Measurements from ENCODE around the gene CYP19A1. TPM values are rescaled to one million over a fixed set of nuclear protein-coding genes. Genes with fewer than 3 reads are reported as not detected.

Gene CYP19A1
- total and polyA plus RNA-seq, 2 of the 8 experiments (the other 6 are each of a cell fraction or from before 2014, with no cell fraction given): not detected

GRCh38 chr15:51243774-51244173 is 94.6 kb downstream of the CYP19A1 start:
- no peak overlapping the region for H3K18ac ChIP-seq (ENCODE audit: extremely low read depth, low read length)
- ChIA-PET POLR2A (ENCODE audit: partially characterized antibody) (no interaction called here), CTCF (ENCODE audit: partially characterized antibody) (interaction anchor here (0.8 to 0.9 kb wide), 2 partner anchors 14 to 19 kb away, joined by 3 read pairs; no protein-coding TSS in a partner anchor)
- no peak overlapping the region for H2BK12ac ChIP-seq (ENCODE audit: low read depth, low read length)
- no peak overlapping the region for H3K4me2 ChIP-seq (ENCODE audit: insufficient read depth in 1 of 2, low read depth in 2 of 2, low read length in 2 of 2)
- no peak overlapping the region for H2AK5ac ChIP-seq (ENCODE audit: low read depth, low read length)
- no peak overlapping the region for H3K4me3 ChIP-seq (ENCODE audit: extremely low read depth in 1 of 4, insufficient read depth in 2 of 4, low read depth in 3 of 4, low read length in 4 of 4)
- no peaks in the 10 kb centered on the region for H3K23me2 ChIP-seq (ENCODE audit: low read depth, low read length)
- H3K56ac ChIP-seq (replicated peaks; ENCODE audit: insufficient read length, low read depth, low read length): no peak overlapping the region
- H3K9ac ChIP-seq (replicated peaks in 1 of 4; ENCODE audit: extremely low read depth in 1 of 4, low read depth in 3 of 4, low read length in 3 of 4): no peak overlapping the region
- no peak overlapping the region for H2AFZ ChIP-seq (ENCODE audit: low read length)
- H2BK5ac ChIP-seq (ENCODE audit: low read depth, low read length): no peak overlapping the region
- H4K20me1 ChIP-seq (replicated peaks in 1 of 2; ENCODE audit: control insufficient read depth in 1 of 2, insufficient read depth in 2 of 2, low read length in 2 of 2): no peaks in the 10 kb centered on the region
- H3K79me1 ChIP-seq (ENCODE audit: low read depth, low read length): peaks cover 2% of the 10 kb centered on the region; the same call in 1 of the 2 replicates
- H2BK15ac ChIP-seq (ENCODE audit: low read length): no peak overlapping the region
- H4K8ac ChIP-seq (ENCODE audit: extremely low read depth, insufficient read depth, low read length): no peak overlapping the region
- no peak overlapping the region for H3K4ac ChIP-seq (replicated peaks; ENCODE audit: insufficient read length, low read depth, low read length)
- H2BK120ac ChIP-seq (replicated peaks; ENCODE audit: low read depth, low read length): no peak overlapping the region
- FAIRE-seq (no peak), DNase-seq (ENCODE audit: low read depth in 1 of 2, low spot score in 2 of 2) (no peak)
- no peak overlapping the region for H3K14ac ChIP-seq (ENCODE audit: insufficient read length)
- peak; percentile 61 for TF ChIP-seq JUND (IDR thresholded peaks at IDR 0.05; ENCODE audit: low read length)
- TF ChIP-seq CREB1 (IDR thresholded peaks at IDR 0.05): no peak
- peaks cover 0 to 11% (median 2%) of the 10 kb centered on the region in 4 experiments; a peak in 3 of 7 replicates for H3K4me1 ChIP-seq (replicated peaks in 1 of 4; ENCODE audit: control insufficient read depth in 3 of 4, insufficient read depth in 4 of 4, low read length in 3 of 4)
- no peak overlapping the region for H4K5ac ChIP-seq (ENCODE audit: insufficient read length, low read depth, low read length)
- H3K27me3 ChIP-seq (replicated peaks in 1 of 4; ENCODE audit: control insufficient read depth in 3 of 4, extremely low read depth in 1 of 4, insufficient read depth in 3 of 4, low read length in 3 of 4): no peaks in the 10 kb centered on the region; a peak in 1 of 7 replicates
- H2BK20ac ChIP-seq (ENCODE audit: low read length): no peak overlapping the region
- H3K79me2 ChIP-seq (ENCODE audit: control insufficient read depth in 1 of 2, insufficient read depth in 2 of 2, low read length in 2 of 2): no peaks in the 10 kb centered on the region
- H3K27ac ChIP-seq (ENCODE audit: low read depth, low read length): no peak overlapping the region
- H3K9me3 ChIP-seq (ENCODE audit: insufficient read depth in 2 of 2, low read depth in 1 of 2, low read length in 1 of 2): no peaks in the 10 kb centered on the region
- H3K36me3 ChIP-seq (ENCODE audit: control insufficient read depth in 2 of 4, insufficient read depth in 4 of 4, low read length in 3 of 4): no peaks in the 10 kb centered on the region
- H4K91ac ChIP-seq (replicated peaks; ENCODE audit: insufficient read length, low read length): no peak overlapping the region
- no peak overlapping the region for H3K23ac ChIP-seq (ENCODE audit: insufficient read length)
